GM10248 (cell line): ENCODE data around the gene C11orf97.

ENCODE experiments used
- CTCF ChIA-PET: fragments of 300-600 bp; sonication (Branson Sonifier 250); formaldehyde crosslinking; extraction: SDS; loops from one replicate; lab custom pipeline; 2021; ENCODE audit warnings: antibody characterized with exemption; lab: Yijun Ruan, JAX
- POLR2A ChIA-PET: fragments of 350-650 bp; sonication (Branson Sonifier 250); formaldehyde crosslinking; extraction: SDS; loops from one replicate; lab custom pipeline; 2020; ENCODE audit warnings: antibody characterized with exemption; lab: Yijun Ruan, JAX
- DNase-seq: peaks from one replicate; pipeline ENCODE4 v3.0.0; 2012; ENCODE audit errors: extremely low spot score
- CTCF ChIP-seq: IDR thresholded peaks from 2 replicates; pipeline ENCODE4 v1.5.1; 2012; ENCODE audit warnings: mild to moderate bottlenecking, low read depth; ENCODE audit errors: extremely low read depth, missing control alignments, control extremely low read depth

C11orf97 gene

GRCh38 chr11:94533206-94533605, 20.9 kb downstream of the C11orf97 start:
- TF ChIP-seq CTCF = no peak
- no peak for DNase-seq
- CTCF ChIA-PET = interaction anchor here (1.0 to 1.2 kb wide), 2 partner anchors 17 to 63 kb away, joined by 3 to 5 read pairs; no protein-coding TSS in a partner anchor
- POLR2A ChIA-PET = no interaction called here

GRCh38 chr11:94533696-94534630, 21.7 kb downstream of the C11orf97 start:
- ChIA-PET CTCF (interaction anchor here (1.0 to 1.2 kb wide), 2 partner anchors 17 to 62 kb away, joined by 3 to 5 read pairs; no protein-coding TSS in a partner anchor), POLR2A (no interaction called here)
- no peak for TF ChIP-seq CTCF
- DNase-seq = no peak

- no peak for DNase-seq
- no peak for TF ChIP-seq CTCF
- ChIA-PET POLR2A (no interaction called here), CTCF (interaction anchor here (1.4 kb wide), 1 partner anchor 17 kb away, joined by 5 read pairs; no protein-coding TSS in a partner anchor)
Observed at GRCh38 chr11:94536386-94536785, 24.1 kb downstream of the C11orf97 start.

GRCh38 chr11:94537031-94537600, 24.9 kb downstream of the C11orf97 start:
- ChIA-PET POLR2A (no interaction called here), CTCF (interaction anchor here (1.4 kb wide), 1 partner anchor 17 kb away, joined by 5 read pairs; no protein-coding TSS in a partner anchor)
- TF ChIP-seq CTCF = no peak
- no peak for DNase-seq

GRCh38 chr11:94539420-94539819, 27.2 kb downstream of the C11orf97 start:
- CTCF ChIA-PET = interaction anchor here (0.7 to 1.2 kb wide), 3 partner anchors 16 to 25 kb away, joined by 3 to 4 read pairs (median 3); no protein-coding TSS in a partner anchor
- no peak for DNase-seq
- POLR2A ChIA-PET = no interaction called here
- TF ChIP-seq CTCF = no peak
